Peyer's patch (tissue), 4 donors: Measurements from ENCODE around the gene C4orf50. TPM values are rescaled to one million over a fixed set of nuclear protein-coding genes. Genes with fewer than 3 reads are reported as not detected.
A peak's percentile ranks its signal among the peaks of the same experiment; 100 is the strongest.

Experiments
- DNase-seq, 3 donors: peaks; one replicate each; pipeline ENCODE4 v3.0.0-alpha.2; 2017 to 2019
- H3K27ac ChIP-seq, 4 donors: fragments of 200-600 bp; sonication (generic); one replicate each; pipeline ENCODE4 v1.5.1; 2016 to 2019
- H3K27me3 ChIP-seq, 2 donors: fragments of 200-600 bp; sonication (generic); one replicate each; pipeline ENCODE4 v1.5.1; 2019
- H3K36me3 ChIP-seq, 3 donors: fragments of 200-600 bp; sonication (generic); one replicate each; pipeline ENCODE4 v1.5.1; 2016 to 2019
- H3K4me1 ChIP-seq, 4 donors: fragments of 200-600 bp; sonication (generic); one replicate each; pipeline ENCODE4 v1.5.1; 2016 to 2019
- H3K4me3 ChIP-seq, 4 donors: fragments of 200-600 bp; sonication (generic); 1 replicate in 3 of 4; 2 replicates in 1 of 4; pipeline ENCODE4 v1.5.1; 2016 to 2019; ENCODE audit warnings: mild to moderate bottlenecking in 1 of 4
- H3K9me3 ChIP-seq, 4 donors: fragments of 200-600 bp; sonication (generic); one replicate each; pipeline ENCODE4 v1.5.1; 2016 to 2019; ENCODE audit warnings: mild to moderate bottlenecking in 1 of 4
- POLR2A ChIP-seq, 2 donors: fragments of 450-650 bp; IDR thresholded peaks; one replicate each; pipeline ENCODE4 v1.5.1; 2017; ENCODE audit warnings: antibody characterized with exemption in 2 of 2, mild to moderate bottlenecking in 2 of 2, moderate library complexity in 2 of 2
- total RNA-seq, 4 donors: library from RNA; depleted of rRNA; stranded (reverse); fragments of >200 nt; gene quantifications; one replicate each; pipeline ENCODE4 v1.1.0, GENCODE V29; 2016
- TF ChIP-seq, protein P1 (sequence below), 6 experiments: fragments of 450-650 bp in 4 of 6; fragments of 200-600 bp in 2 of 6; sonication (generic) in 1 of 6; IDR thresholded peaks; one replicate each; pipeline ENCODE4 v1.5.1; 2017 to 2019; ENCODE audit warnings: antibody characterized with exemption in 6 of 6, mild to moderate bottlenecking in 3 of 6, moderate library complexity in 1 of 6

C4orf50 gene
- total RNA-seq, 4 donors from 2014 or later, result 0.19 to 0.83 (median 0.40) TPM; not detected in 1

DNA sequence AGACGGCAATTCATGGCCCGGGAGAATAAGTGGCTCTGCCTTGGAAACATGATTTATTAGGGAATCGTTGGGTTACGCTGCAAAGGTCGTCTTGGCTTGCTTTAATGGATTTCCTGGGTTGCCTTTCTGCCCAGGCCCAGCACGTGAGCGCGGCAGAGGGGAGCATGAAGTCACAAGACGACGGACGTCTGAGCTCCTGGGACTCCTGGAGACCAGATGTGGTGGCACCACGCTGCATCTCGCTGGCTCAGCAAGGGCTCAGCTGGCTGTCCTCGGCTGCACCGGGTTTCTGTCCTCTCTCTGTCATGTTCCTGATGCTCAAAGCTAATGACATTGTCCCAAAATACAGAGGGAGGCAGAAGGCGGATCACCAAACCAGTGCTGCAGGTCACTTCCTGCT, 61.2 kb downstream of the C4orf50 start:
- Histone ChIP-seq H3K36me3 (no peaks in the 10 kb centered on the region), H3K4me1 (no peaks in the 10 kb centered on the region), H3K27me3 (no peaks in the 10 kb centered on the region), H3K9me3 (no peaks in the 10 kb centered on the region), H3K27ac (no peak overlapping the region), H3K4me3 (no peak overlapping the region)
- TF ChIP-seq, protein P1, sequence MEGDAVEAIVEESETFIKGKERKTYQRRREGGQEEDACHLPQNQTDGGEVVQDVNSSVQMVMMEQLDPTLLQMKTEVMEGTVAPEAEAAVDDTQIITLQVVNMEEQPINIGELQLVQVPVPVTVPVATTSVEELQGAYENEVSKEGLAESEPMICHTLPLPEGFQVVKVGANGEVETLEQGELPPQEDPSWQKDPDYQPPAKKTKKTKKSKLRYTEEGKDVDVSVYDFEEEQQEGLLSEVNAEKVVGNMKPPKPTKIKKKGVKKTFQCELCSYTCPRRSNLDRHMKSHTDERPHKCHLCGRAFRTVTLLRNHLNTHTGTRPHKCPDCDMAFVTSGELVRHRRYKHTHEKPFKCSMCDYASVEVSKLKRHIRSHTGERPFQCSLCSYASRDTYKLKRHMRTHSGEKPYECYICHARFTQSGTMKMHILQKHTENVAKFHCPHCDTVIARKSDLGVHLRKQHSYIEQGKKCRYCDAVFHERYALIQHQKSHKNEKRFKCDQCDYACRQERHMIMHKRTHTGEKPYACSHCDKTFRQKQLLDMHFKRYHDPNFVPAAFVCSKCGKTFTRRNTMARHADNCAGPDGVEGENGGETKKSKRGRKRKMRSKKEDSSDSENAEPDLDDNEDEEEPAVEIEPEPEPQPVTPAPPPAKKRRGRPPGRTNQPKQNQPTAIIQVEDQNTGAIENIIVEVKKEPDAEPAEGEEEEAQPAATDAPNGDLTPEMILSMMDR (IDR thresholded peaks at IDR 0.05), result no peak
- no peak for TF ChIP-seq POLR2A (IDR thresholded peaks at IDR 0.05)
- DNase-seq, result peak in 1 of 3 donors; percentile 23

DNA sequence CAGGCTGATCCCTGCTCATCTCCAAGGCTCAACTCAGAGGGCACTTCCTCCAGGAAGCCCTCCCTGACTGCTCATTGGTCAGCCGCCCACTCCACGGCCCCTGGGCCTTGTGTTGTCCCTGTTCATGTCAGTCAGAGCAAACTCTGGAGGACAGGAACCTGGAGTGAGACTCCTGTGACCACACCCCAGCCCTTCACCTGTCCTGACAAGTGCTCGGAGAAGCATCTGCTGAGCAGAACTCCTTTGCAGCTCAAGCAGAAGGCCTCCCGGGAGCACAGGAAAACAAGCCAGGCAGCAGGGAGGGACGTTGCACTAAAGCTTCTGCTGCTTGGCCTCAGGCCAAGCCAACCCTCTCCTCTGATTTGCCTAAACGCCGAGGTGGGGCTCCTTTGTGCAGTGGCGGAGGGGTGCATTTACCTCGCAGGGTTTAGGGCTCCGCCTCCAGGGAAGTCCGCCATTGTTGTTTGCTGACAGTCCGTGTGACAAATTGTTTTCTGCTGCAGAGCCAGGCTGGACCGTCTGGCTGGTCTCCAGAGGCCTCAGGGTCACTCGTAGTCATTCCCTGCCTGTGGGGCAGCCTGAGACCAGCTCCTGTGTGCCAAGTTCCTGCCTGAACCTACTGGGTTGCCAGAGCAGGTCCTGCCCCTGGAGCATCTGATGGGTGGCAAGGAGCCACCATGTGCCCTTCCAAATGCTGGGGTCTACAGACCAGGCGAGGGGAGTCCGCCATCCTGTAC, 61.8 kb downstream of the C4orf50 start:
- Histone ChIP-seq H3K36me3 (no peaks in the 10 kb centered on the region), H3K27ac (no peak overlapping the region), H3K9me3 (no peaks in the 10 kb centered on the region), H3K4me3 (no peak overlapping the region), H3K27me3 (no peaks in the 10 kb centered on the region), H3K4me1 (no peaks in the 10 kb centered on the region)
- TF ChIP-seq POLR2A (IDR thresholded peaks at IDR 0.05), result no peak
- TF ChIP-seq, protein P1 (IDR thresholded peaks at IDR 0.05), result no peak
- DNase-seq, result peak in 1 of 3 donors; percentile 40

DNA sequence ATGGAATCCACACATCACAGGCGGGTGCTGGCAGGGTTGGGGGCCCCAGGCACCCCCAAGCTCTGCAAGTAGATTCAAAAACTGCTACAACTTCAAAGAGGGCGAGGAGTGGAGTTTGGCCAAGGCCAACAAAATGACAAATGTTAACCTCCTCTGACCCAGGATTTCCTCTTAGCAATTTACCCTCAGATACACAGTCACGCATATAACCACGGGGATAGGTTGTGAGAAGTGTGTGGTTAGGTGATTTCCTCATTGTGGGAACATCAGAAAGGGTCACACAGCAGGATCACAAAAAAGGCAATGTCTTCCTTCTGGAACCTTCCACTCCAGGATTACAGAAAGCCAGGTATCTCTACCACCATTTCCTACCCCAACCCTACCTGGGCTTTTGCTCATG, 62.4 kb downstream of the C4orf50 start:
- Histone ChIP-seq H3K27me3 (no peaks in the 10 kb centered on the region), H3K27ac (no peak overlapping the region), H3K4me3 (no peak overlapping the region), H3K9me3 (no peaks in the 10 kb centered on the region), H3K4me1 (no peaks in the 10 kb centered on the region), H3K36me3 (no peaks in the 10 kb centered on the region)
- no peak for TF ChIP-seq POLR2A (IDR thresholded peaks at IDR 0.05)
- TF ChIP-seq, protein P1 (IDR thresholded peaks at IDR 0.05), result no peak
- DNase-seq, result no peak

DNA sequence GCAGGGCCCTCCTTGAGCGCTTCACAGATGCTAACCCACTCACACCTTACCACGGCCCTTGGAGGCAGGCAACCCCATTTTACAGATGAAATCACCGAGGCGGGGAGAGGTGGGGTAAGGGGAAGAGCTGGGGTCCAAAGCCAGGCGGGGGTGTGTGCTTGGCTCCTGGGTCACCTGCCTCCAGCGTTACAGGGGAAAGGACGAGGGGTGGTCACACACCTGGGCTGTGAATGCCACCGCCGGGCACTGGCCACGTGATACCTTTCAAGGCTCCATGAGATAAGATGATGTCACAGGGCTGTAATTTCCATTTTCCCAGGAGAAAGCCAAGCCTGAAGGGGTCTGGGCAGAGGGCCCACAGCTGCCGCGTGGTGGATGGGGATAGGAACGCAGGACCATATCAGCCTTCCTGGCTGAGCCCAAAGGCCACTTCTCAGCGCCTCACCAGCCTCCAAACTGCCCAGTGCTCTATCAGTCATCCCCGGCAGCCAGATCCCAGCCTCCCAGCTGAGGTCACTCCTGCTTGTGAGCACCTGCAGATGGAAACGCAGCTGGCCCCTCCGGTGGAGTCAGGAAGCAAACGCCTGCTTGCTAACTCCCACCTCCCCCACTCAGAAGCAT, 62.9 kb downstream of the C4orf50 start:
- no peaks in the 10 kb centered on the region for H3K9me3 ChIP-seq
- H3K4me3 ChIP-seq, result no peak overlapping the region
- TF ChIP-seq, protein P1 (IDR thresholded peaks at IDR 0.05), result no peak
- no peak for TF ChIP-seq POLR2A (IDR thresholded peaks at IDR 0.05)
- peak in 1 of 3 donors; percentile 43 for DNase-seq
- no peak overlapping the region for H3K27ac ChIP-seq
- no peaks in the 10 kb centered on the region for H3K27me3 ChIP-seq
- H3K36me3 ChIP-seq, result no peaks in the 10 kb centered on the region
- no peaks in the 10 kb centered on the region for H3K4me1 ChIP-seq

DNA sequence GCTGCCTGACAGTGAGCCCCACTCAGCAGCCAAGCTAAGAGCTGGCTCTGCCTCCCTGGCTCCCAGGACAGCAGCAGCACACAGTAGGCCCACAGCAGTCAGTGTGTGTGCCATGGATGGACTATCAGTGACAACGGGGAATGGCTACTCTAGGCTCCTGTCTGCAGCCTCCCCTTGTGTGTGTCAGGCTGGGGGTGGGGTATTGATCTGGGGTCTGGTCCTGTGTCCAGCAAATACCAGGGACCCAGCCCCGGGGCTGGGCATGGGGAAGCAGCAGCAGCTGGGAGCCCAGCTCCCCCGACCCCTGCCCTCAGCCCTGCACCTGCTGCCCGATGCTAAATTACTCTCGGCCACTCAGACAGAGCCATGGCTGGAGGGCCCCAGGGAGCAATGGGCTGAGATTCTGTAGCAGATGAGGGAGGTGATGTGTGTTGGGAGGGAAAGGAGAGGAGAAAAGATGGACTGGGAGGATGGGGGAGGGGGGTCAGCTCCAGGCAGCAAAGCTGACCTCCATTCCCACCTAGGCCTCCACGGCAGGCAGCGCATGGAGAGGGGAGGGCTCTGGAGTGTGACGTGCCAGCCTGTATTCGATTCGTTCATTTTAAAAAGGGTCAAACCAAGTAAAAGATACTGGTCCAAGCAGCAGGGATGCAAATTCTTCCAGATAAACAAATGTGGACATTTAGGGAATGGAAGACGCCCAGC, 64.0 kb downstream of the C4orf50 start:
- Histone ChIP-seq H3K27me3 (no peaks in the 10 kb centered on the region), H3K27ac (no peak overlapping the region), H3K9me3 (no peaks in the 10 kb centered on the region), H3K4me3 (no peak overlapping the region), H3K4me1 (no peaks in the 10 kb centered on the region), H3K36me3 (no peaks in the 10 kb centered on the region)
- DNase-seq, result peak in 1 of 3 donors; percentile 30
- TF ChIP-seq, protein P1 (IDR thresholded peaks at IDR 0.05), result no peak
- TF ChIP-seq POLR2A (IDR thresholded peaks at IDR 0.05), result no peak
